HG03175 (cell line): Measurements from ENCODE around the gene GADL1.

ENCODE experiments used
- ATAC-seq: cut with Tn5 transposase; IDR thresholded peaks from one replicate; pipeline ENCODE4 v1.9.1; 2021; ENCODE audit warnings: mild to moderate bottlenecking, moderate library complexity; ENCODE audit not compliant: unreplicated experiment

The GADL1 gene

DNA sequence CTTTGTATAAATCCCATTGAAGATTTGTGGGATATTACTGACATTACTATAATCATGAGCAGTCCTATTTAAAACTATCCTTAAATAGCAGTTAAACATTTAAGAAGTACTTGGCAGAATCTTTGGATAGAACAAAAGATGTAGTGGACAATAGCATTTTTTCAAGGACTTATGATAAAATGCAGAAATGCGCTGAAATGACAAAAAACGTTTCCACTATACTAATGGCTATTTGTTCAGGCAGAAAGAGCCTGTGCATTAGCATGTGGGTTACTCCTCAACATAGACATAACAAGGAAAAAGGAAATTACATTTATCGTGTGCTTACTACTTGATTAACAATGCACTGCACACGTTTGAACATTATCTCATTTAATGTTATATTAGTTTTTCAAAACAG, 80.7 kb downstream of the GADL1 start:
- ATAC-seq, result no peak

GRCh38 chr3:30811151-30811795, 83.2 kb downstream of the GADL1 start:
- ATAC-seq, result no peak

DNA sequence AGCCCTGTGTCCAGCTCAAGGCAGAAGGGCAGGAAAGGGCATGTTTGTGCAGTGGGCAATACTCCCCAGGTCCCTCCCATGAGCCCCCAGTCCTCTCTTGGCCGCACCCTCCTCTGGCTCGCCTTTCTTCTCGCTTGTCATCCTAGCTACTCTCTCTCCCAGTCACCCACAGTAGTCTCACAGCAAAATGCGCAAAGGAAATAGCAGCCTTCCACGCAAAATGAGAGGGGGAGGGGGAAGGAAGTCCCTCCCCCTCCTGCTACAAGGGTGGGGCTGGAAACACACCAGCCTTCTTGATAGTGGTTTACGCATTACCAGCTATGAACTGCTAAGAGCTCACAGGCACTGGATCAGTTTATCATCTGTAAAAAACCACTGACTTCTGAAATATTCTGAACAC, 83.8 kb downstream of the GADL1 start:
- no peak for ATAC-seq

- ATAC-seq, result no peak
Observed at GRCh38 chr3:30805695-30806094, 88.8 kb downstream of the GADL1 start.

DNA sequence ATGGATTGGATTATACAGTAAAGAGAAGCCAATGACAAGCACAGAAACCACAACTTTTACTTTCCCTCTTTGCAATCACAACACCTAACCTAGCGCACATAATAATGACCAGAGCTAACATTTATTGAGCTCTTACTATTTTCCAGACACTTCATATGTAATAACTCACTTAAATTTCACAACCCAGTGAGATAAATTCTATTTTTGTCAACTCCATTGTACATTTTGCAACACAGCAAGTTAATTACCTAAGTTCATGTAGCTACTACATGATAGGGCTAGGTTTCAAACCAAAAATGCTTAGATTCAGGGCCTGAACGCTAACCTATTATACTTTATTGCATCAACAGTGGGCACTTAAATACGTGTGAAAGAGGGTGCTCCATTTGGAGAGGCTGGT, 89.5 kb downstream of the GADL1 start:
- ATAC-seq, result no peak

DNA sequence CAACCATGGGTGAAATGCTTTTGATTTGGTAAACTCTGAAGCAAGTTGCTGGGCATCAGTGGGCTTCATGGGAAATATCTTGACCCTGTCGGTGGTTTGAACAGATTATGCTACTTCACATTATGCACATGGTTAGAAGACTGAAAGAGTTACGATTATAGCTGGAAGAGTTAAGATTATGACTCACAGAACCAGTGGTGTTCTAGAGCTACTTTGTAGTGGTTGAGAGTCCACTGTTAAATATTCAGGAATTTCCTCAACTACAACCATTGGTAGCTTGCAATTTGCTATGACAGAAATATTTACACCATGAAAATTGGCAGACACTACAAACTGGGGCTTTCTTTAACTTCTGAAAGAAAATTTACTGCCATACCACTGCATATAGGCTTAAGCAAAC, 99.3 kb downstream of the GADL1 start:
- no peak for ATAC-seq

DNA sequence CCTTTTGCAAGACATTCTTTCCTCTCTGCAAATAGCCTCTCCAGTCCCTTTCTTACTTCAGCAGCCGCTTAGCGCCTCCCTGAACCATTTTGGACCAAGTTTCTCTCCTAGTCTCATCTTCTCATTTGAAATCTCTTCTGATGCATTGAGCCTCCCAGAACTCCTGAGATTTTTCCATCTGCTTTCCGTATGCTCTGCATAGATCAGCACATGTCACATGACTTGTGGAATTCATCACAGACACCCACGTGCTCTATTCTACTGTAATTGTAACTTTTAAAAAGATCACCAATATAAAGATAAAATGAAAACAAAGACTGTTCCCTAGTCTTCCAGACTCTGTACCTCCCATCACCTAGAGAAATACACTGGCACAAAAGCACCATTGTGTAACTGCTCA, 100.7 kb downstream of the GADL1 start:
- ATAC-seq, result no peak

- no peak for ATAC-seq
Observed at GRCh38 chr3:30790150-30790549, 104.3 kb downstream of the GADL1 start.

DNA sequence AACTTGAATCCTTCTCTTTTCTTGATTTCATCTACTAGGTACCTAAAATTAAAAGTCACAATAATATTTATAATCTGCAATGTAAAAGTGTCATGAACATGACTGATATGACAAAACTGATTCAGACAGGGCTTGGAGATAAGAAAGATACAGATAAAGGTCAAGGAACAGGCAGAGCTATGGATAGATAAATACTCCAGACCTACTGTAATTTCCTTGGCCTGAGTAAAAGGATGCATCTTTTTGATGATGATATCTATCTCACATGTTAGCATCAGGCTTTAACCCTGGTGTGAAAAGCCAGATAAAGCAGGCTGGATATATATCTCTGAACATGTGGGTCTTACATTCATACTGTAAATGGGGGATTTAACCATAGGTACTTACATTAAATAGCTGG, 108.1 kb downstream of the GADL1 start:
- no peak for ATAC-seq

DNA sequence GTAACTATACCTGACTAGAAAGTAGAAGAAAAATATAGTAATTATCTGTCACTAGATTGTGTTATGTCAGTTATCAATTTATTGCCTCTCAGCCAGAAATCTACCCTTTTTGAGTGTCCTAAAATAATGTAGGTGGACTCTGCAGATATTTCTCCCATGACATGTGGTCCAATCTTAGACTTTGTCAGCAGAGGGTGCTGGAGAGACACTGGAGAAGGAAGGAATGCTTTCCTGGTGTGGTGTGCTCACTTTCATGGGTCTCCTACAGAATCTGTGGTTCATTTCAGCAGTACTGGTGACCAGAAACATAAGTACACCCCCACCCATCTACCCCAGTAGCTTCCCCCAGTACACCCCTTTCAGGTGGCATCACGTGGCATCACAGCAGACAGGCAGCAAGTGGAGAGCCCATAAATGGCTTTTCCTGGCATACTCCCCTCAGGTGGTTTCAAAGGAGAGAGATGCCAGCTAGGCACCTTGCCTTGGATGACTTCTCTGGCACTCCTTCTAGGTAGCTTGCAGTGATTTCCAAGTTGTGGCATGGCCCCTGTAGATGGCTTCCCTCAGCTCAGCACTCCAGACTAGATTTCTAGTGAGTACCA, 114.7 kb downstream of the GADL1 start:
- ATAC-seq, result no peak

GRCh38 chr3:30778933-30779332, 115.5 kb downstream of the GADL1 start:
- ATAC-seq, result no peak

- ATAC-seq, result no peak
Observed at GRCh38 chr3:30777426-30778113, 116.9 kb downstream of the GADL1 start.

DNA sequence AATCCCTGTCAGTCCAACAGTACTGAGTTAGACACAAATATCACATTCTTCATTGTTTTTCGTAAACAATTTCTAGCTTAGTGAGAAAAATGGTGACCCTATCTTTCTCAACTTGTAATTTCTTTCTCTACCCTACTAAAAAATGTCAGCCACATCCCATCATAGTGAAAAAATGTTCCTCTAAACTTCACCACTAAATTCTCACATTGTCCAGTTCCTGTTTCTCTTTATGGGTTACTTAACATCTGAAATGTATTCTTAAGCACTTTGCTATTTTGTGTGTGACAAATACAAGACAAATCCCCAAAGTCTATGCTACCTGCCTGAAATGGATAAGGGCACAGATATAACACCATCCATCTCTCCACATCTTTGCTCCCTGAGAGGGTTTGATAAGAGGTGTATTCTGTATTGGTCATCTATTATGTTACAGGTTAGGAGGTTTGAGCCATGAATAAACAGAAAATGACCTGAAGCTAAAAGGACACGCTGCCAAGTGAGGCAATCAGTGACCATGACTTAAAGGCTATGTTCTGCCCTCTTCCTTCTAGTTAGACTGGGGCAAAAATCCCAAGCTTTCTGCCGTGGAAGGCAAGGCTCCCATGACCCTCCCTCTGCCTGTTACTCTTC, 118.2 kb downstream of the GADL1 start:
- no peak for ATAC-seq

- no peak for ATAC-seq
Observed at GRCh38 chr3:30775040-30775439, 119.4 kb downstream of the GADL1 start.

GRCh38 chr3:30774062-30774461, 120.4 kb downstream of the GADL1 start:
- ATAC-seq, result no peak

- no peak for ATAC-seq
Observed at GRCh38 chr3:30770387-30770786, 124.1 kb downstream of the GADL1 start.

DNA sequence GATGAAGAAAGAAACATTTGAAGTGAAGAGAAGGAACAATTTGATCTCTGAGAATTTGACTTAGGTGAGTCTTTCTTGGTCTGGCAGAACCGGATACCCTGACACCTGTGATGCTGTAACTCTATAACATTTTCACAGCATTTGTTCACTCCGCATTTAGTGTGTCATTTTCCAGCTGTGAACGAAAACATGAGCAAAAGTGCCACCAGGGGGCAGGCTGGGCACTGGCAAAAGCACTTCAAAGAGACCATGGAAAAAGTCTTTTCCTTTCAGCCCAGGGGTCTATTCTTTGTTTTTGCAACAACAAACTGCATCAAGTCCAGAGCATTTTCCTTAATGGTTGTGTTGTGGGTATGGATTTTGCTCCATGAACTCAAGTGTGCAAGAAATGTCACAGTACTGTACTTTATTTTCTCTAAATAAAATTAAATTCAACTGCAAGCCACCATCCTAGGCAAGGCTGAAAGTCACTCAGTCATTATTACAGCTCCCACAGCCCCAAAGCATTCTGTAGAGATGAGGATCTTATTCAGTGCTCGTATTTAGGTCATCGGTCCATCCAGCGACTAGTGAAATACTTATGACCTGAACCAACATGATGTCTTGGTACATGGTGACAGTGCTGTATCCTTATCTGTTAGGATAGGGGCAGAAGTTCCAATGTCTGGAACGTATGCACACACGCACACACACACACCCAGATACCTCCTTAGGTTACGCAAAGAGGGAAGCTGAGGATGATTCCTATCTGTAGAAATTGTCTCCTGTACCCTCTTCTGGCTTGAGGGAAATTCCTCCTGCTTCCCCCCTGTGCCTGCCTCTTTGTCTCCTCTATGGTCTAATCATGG, 125.5 kb downstream of the GADL1 start:
- peak; percentile 69 for ATAC-seq

- ATAC-seq, result no peak
Observed at GRCh38 chr3:30768046-30768445, 126.4 kb downstream of the GADL1 start.

DNA sequence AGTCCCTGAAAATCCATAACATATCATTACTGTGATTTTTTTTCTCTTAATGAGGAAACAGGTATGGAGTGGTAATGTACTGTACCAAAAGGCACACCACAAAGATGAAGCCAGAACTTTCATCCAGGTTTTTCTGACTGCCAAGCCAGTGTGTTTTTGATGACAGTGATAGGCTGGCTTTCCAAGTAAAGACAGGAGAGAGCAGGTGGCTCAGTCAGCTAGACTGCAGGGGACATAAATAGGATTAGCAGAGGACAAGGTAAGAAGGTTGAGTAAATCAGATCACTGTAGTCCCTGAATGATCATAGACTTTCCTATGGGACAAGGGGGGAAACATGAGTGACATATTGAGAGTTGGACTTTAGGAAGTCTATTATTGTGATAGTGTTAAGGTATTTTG, 127.9 kb downstream of the GADL1 start:
- ATAC-seq, result no peak

DNA sequence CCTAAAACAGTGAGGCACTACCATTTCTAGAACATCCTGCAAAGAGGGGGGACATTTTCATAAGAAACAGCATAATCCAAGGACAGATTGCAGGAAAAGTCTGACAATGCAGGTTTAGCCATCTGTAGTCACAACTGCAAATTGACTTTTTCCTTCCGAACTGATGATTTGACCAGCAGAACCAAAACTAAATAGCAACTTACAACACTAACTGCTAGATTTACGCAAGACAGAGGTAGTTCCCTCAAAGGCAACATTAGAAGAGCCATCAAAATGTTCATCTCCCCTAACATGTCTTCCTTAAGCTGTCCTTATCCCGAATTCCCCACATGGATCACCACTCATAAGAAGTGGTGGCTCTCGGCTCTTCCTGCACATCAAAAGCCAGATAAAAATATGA, 129.6 kb downstream of the GADL1 start:
- ATAC-seq, result no peak

- ATAC-seq, result no peak
Observed at GRCh38 chr3:30764281-30764680, 130.2 kb downstream of the GADL1 start.
